CD14-positive monocyte (primary cell): ENCODE data around the gene APP. TPM values are rescaled to one million over a fixed set of nuclear protein-coding genes. Genes with fewer than 3 reads are reported as not detected.

Experiments
- DNase-seq, 3 donors: peaks; one replicate each; pipeline ENCODE4 v3.0.0-alpha.2; 2011 to 2022
- H2AFZ ChIP-seq: 2 replicates; pipeline ENCODE4 v1.6.0; 2012; ENCODE audit warnings: mild to moderate bottlenecking, low read depth, low read length, inconsistent platforms; ENCODE audit not compliant: insufficient read depth, poor library complexity, severe bottlenecking
- H3K27ac ChIP-seq, 2 donors: 1 replicate in 1 of 2; 2 replicates in 1 of 2; pipeline ENCODE4 v1.5.1; 2012 to 2013; ENCODE audit warnings: low read length in 2 of 2, control low read depth in 1 of 2, inconsistent platforms in 1 of 2, low read depth in 1 of 2, mild to moderate bottlenecking in 1 of 2
- H3K27me3 ChIP-seq, 2 donors: one replicate each; pipeline versions ENCODE4 v1.6.0 to v1.6.1; 2011 to 2013; ENCODE audit warnings: low read length in 2 of 2; ENCODE audit not compliant: control insufficient read depth in 2 of 2, insufficient read depth in 2 of 2
- H3K36me3 ChIP-seq, 2 donors: replicated peaks in 1 of 2; 1 replicate in 1 of 2; 2 replicates in 1 of 2; pipeline versions ENCODE4 v1.5.1 to v1.6.1; 2012 to 2013; ENCODE audit warnings: low read length in 2 of 2, control low read depth in 1 of 2, inconsistent platforms in 1 of 2, mild to moderate bottlenecking in 1 of 2; ENCODE audit not compliant: insufficient read depth in 2 of 2, control insufficient read depth in 1 of 2
- H3K4me1 ChIP-seq, 2 donors: 1 replicate in 1 of 2; 2 replicates in 1 of 2; pipeline versions ENCODE4 v1.5.1 to v1.6.1; 2012 to 2013; ENCODE audit warnings: low read length in 2 of 2, control low read depth in 1 of 2, inconsistent platforms in 1 of 2, mild to moderate bottlenecking in 1 of 2, moderate library complexity in 1 of 2; ENCODE audit not compliant: insufficient read depth in 2 of 2, control insufficient read depth in 1 of 2
- H3K4me2 ChIP-seq: replicated peaks from 2 replicates; pipeline ENCODE3; 2012; ENCODE audit warnings: low read length, moderate library complexity, mild to moderate bottlenecking; ENCODE audit not compliant: poor library complexity, severe bottlenecking; ENCODE audit errors: extremely low read depth
- H3K4me3 ChIP-seq, 3 experiments: fragments of 200-600 bp in 1 of 3; sonication (generic) in 1 of 3; replicated peaks in 1 of 3; 1 replicate in 2 of 3; 2 replicates in 1 of 3; pipeline ENCODE4 v1.5.1; 2011 to 2013; ENCODE audit warnings: low read length in 3 of 3, mild to moderate bottlenecking in 3 of 3, control low read depth in 2 of 3, low read depth in 2 of 3, inconsistent platforms in 1 of 3, moderate library complexity in 1 of 3
- H3K79me2 ChIP-seq: 2 replicates; pipeline ENCODE4 v1.6.0; 2012; ENCODE audit warnings: mild to moderate bottlenecking, control low read depth, inconsistent platforms, low read length, moderate library complexity; ENCODE audit not compliant: insufficient read depth
- H3K9ac ChIP-seq: 2 replicates; pipeline ENCODE4 v1.6.0; 2017; ENCODE audit warnings: low read length, mild to moderate bottlenecking; ENCODE audit not compliant: insufficient read depth, poor library complexity, severe bottlenecking
- H3K9me3 ChIP-seq, 2 donors: replicated peaks in 1 of 2; 1 replicate in 1 of 2; 2 replicates in 1 of 2; pipeline versions ENCODE4 v1.5.1 to v1.6.1; 2012 to 2013; ENCODE audit warnings: low read length in 2 of 2, control low read depth in 1 of 2; ENCODE audit not compliant: control insufficient read depth in 1 of 2, insufficient read depth in 1 of 2
- H4K20me1 ChIP-seq: 2 replicates; pipeline ENCODE4 v1.6.0; 2012; ENCODE audit warnings: mild to moderate bottlenecking, low read length, control low read depth, moderate library complexity; ENCODE audit not compliant: insufficient read depth
- H3K27ac Mint-ChIP-seq, 7 donors: one replicate each; pipeline ENCODE4 v1.8.0; 2020; ENCODE audit warnings: mild to moderate bottlenecking in 7 of 7, mixed read lengths in 7 of 7, moderate library complexity in 6 of 7, inconsistent platforms in 2 of 7
- H3K27me3 Mint-ChIP-seq, 3 donors: one replicate each; pipeline ENCODE4 v1.8.0; 2021 to 2022; ENCODE audit warnings: low read depth in 3 of 3, mild to moderate bottlenecking in 3 of 3, mixed read lengths in 3 of 3, moderate library complexity in 3 of 3, inconsistent platforms in 1 of 3
- H3K36me3 Mint-ChIP-seq, 2 donors: one replicate each; pipeline ENCODE4 v1.8.0; 2020; ENCODE audit warnings: mixed read lengths in 2 of 2, inconsistent platforms in 1 of 2, mild to moderate bottlenecking in 1 of 2
- H3K4me1 Mint-ChIP-seq: one replicate; pipeline ENCODE4 v1.8.0; 2020; ENCODE audit warnings: mild to moderate bottlenecking, mixed read lengths
- H3K4me3 Mint-ChIP-seq, 2 donors: one replicate each; pipeline ENCODE4 v1.8.0; 2020; ENCODE audit warnings: mild to moderate bottlenecking in 2 of 2, mixed read lengths in 2 of 2, moderate library complexity in 1 of 2
- H3K9me3 Mint-ChIP-seq, 7 donors: one replicate each; pipeline ENCODE4 v1.8.0; 2020 to 2022; ENCODE audit warnings: mixed read lengths in 7 of 7, mild to moderate bottlenecking in 6 of 7, moderate library complexity in 6 of 7, inconsistent platforms in 2 of 7
- CTCF ChIP-seq: fragments of 200-600 bp; IDR thresholded peaks from one replicate; pipeline ENCODE4 v1.8.0; 2022; ENCODE audit warnings: antibody characterized with exemption, mild to moderate bottlenecking
- WGBS: methylation state at CpG from one replicate; pipeline ENCODE4 v1.1.5; 2013; ENCODE audit warnings: missing lambda C conversion rate; ENCODE audit not compliant: insufficient coverage; 5-methylcytosine and 5-hydroxymethylcytosine counted together
- intact Hi-C, 2 donors: fragments of 100-400 bp; cut with micrococcal nuclease; formaldehyde crosslinking; loops; one replicate each; pipeline versions ENCODE4 v1.15.0 to v1.15.1; 2023
- polyA plus RNA-seq, 3 donors: library from polyadenylated mRNA; depleted of rRNA in 1 of 3; unstranded in 2 of 3; stranded (reverse) in 1 of 3; fragments of 300-500 nt in 2 of 3; fragments of >200 nt in 1 of 3; fragmentation: Illumina TruSeq in 2 of 3; gene quantifications; 1 replicate in 2 of 3; 2 replicates in 1 of 3; pipeline ENCODE4 v1.2.3, GENCODE V29; 2012 to 2021

APP gene
- polyA plus RNA-seq, 3 donors, result 28.0 to 118 (median 35.1) TPM

GRCh38 chr21:26106562-26106961 lies 64.0 kb downstream of the APP start:
- Histone ChIP-seq H3K9me3 (no peaks in the 10 kb centered on the region), H3K27ac (no peak overlapping the region), H3K36me3 (peaks cover 11 to 44% of the 10 kb centered on the region in 2 donors), H3K79me2 (peaks cover 28% of the 10 kb centered on the region), H3K9ac (no peak overlapping the region), H3K4me3 (no peak overlapping the region), H2AFZ (no peak overlapping the region), H3K4me1 (no peaks in the 10 kb centered on the region), H4K20me1 (peaks cover under 1% of the 10 kb centered on the region), H3K27me3 (no peaks in the 10 kb centered on the region), H3K4me2 (no peak overlapping the region)
- peaks cover 0 to 3% (median 1%) of the 10 kb centered on the region in 3 donors for H3K27me3 Mint-ChIP-seq
- peaks cover 34 to 46% of the 10 kb centered on the region in 2 donors for H3K36me3 Mint-ChIP-seq
- peak overlapping the region in 1 of 7 donors; percentile 9 for H3K27ac Mint-ChIP-seq
- 94% methylated on average over 7 of the region's 7 CpGs for WGBS
- H3K4me1 Mint-ChIP-seq, result peaks cover 2% of the 10 kb centered on the region
- no peak overlapping the region for H3K4me3 Mint-ChIP-seq
- H3K9me3 Mint-ChIP-seq, result no peaks in the 10 kb centered on the region
- TF ChIP-seq CTCF, result no peak
- intact Hi-C loops, result no loop called here
- no peak for DNase-seq

- DNase-seq, result no peak
- Histone ChIP-seq H3K4me1 (no peaks in the 10 kb centered on the region), H3K4me3 (no peak overlapping the region), H4K20me1 (peaks cover 7% of the 10 kb centered on the region), H2AFZ (no peak overlapping the region), H3K27ac (no peak overlapping the region), H3K36me3 (peaks cover 11 to 36% of the 10 kb centered on the region in 2 donors), H3K27me3 (no peaks in the 10 kb centered on the region), H3K79me2 (peaks cover 31% of the 10 kb centered on the region), H3K4me2 (no peak overlapping the region), H3K9ac (no peak overlapping the region), H3K9me3 (no peaks in the 10 kb centered on the region)
- peaks cover 0 to 3% (median 1%) of the 10 kb centered on the region in 3 donors for H3K27me3 Mint-ChIP-seq
- H3K4me1 Mint-ChIP-seq, result peaks cover 7% of the 10 kb centered on the region
- TF ChIP-seq CTCF, result no peak
- 98% methylated on average over 5 of the region's 5 CpGs for WGBS
- no peaks in the 10 kb centered on the region for H3K9me3 Mint-ChIP-seq
- H3K36me3 Mint-ChIP-seq, result peaks cover 27 to 39% of the 10 kb centered on the region in 2 donors
- no peak overlapping the region for H3K4me3 Mint-ChIP-seq
- peak overlapping the region in 2 of 7 donors; percentile 10 to 43 for H3K27ac Mint-ChIP-seq
- intact Hi-C loops, result no loop called here
Observed at GRCh38 chr21:26105819-26106218, 64.8 kb downstream of the APP start.
